ENCODE measurements around the gene AKR1C4.
"Not testable (repeated sequence)": the region's sequence is repeated elsewhere in the genome, so short reads cannot be mapped to it uniquely, and the experiment has no call there.

The AKR1C4 gene

DNA sequence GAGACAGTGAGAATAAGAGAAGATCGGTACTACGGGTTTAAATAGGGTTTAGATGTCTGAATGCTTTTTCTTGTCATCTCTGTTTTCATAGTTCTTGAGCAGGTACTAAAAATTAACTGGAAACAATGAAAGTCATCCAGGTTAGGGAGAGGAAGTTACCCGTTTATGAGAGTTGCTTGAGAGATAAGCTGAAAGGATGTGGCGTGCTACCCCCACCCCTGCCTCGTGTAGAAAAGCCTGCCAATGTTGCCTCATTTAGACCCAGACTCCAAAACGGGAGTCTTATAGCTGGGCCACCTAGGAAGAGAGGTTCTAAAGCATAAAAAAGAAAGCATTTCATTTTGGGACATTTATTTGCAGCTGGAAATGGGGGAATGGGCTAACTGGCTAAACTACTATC lies 10.2 kb downstream of the AKR1C4 start:
- DNase-seq (ENCODE audit: low spot score), result no peak

DNA sequence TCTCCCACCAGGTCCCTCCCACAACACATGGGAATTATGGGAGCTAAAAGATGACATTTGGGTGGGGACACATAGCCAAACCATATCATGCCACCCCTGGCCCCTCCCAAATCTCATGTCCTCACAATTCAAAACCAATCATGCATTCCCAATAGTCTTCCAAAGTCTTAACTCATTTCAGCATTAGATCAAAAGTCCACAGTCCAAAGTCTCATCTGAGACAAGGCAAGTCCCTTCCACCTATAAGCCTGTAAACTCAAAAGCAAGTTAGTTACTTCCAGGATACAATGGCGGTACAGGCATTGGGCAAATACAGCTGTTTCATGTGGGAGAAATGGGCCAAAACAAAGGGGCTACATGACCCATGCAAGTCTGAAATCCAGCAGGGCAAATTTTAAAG lies 13.1 kb downstream of the AKR1C4 start:
- not testable (repeated sequence) for DNase-seq (ENCODE audit: low spot score)

DNA sequence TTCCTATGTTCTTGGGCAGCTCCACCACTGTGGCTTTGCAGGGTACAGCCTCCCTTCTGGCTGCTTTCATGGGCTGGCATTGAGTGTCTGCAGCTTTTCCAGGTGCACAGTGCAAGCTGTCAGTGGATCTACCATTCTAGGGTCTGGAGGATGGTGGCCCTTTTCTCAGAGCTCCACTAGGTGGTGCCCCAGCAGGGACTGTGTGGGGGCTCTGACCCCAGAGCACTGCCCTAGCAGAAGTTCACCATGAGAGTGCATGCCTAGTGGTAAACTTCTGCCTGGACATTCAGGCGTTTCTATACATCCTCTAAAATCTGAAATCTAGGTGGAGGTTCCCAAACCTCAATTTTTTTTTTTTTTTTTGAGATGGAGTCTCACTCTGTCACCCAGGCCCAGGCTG lies 13.6 kb downstream of the AKR1C4 start:
- not testable (repeated sequence) for DNase-seq (ENCODE audit: low spot score)

DNA sequence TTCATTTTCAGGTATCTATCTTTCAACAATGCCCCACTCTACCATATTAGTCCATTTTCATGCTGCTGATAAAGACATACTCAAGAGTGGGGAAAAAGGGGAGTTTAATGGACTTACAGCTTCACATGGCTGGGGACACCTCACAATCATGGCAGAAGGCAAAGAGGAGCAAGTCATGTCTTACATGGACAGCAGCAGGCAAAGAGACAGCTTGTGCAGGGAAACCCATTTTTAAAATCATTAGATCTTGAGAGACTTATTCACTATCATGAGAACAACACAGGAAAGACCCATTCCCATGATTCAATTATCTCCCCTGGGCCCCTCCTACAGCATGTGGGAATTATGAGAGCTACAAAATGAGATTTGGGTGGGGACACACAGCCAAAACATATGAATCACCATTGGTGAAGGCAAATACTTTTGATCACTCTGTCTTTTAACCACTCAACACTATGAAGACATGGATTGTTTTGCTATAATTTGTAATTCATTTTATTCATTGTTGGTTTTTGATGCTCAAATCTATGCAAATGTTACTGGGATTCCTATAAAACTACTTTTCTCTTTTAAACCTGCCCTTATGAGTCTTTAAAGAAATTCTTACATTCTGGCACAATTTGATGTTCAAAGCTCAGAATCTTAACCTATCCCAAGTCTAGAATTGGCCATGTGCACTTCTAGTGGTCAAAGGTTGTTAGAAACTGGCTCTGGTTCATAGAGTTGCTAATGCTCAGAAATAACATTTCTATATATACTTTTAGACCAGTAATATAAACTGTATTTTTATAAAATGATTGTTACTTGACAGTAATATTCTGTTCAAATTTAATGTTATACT lies 15.3 kb downstream of the AKR1C4 start:
- no peak for DNase-seq (ENCODE audit: low spot score)

DNA sequence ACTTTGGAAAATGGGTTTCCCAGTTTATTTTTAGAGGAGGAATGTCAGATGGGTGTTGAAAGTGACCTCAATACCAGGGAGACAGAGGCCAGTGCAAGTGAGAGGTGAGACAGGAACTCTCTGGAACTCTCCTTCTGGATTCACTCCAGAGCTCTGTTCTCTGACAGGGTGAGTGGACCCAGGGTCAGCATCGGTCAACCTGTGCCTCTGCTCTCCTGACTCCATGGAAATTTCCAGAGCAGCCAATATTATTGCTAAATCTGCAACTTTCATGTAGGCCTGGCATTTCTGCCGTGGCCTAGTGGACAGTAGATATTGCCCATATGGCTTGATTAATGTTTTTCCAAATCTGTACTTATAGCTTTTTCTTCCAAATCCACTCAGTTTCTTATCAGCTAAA lies 20.2 kb downstream of the AKR1C4 start:
- no peak for DNase-seq (ENCODE audit: low spot score)

DNA sequence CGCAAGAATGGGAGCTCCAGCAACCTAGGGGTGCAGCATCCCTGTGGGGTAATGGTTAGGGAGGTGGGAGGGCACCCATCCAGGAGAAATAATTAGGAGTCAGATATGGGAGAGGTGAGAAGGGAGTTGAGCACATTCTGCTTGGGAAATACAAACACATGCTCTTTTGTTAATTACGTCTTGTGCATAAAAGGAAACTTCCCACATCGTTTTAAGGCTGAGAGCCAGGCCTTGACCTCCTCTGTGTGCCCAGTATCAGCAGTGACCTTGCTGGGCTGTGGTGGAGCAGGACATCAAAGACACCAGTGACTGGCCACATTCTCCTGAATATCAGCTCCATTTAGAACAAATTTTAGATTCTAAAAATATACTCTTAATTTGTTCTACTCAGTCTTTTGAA lies 22.6 kb downstream of the AKR1C4 start:
- DNase-seq (ENCODE audit: low spot score), result no peak

DNA sequence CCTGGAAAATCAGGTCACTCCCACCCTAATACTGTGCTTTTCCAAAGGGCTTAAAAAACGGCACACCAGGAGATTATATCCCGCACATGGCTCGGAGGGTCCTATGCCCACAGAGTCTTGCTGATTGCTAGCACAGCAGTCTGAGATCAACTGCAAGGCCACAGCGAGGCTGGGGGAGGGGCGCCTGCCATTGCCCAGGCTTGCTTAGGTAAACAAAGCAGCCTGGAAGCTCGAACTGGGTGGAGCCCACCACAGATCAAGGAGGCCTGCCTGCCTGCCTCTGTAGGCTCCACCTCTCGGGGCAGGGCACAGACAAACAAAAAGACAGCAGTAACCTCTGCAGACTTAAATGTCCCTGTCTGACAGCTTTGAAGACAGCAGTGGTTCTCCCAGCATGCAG lies 26.3 kb downstream of the AKR1C4 start:
- DNase-seq (ENCODE audit: low spot score), result not testable (repeated sequence)

DNA sequence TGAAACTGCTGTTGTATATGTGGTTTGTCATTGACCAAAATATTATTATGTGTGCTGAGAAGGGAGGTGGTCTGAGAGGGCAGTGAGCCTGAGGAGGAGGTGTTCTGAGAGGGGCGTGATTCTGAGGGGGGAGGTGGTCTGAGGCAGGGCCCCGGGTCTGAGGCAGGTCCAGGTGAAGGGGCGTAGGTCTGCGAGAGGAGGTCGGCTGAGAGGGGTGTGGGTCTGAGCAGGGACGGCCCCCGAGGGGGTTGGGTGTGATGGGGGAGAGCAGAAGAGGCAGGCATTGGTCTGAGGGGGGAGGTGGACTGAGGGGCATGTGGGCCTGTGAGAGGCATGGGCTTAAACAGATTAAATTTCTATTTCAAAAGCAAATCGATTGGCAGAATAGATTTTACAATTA lies 32.4 kb downstream of the AKR1C4 start:
- no peak for DNase-seq (ENCODE audit: low spot score)

DNA sequence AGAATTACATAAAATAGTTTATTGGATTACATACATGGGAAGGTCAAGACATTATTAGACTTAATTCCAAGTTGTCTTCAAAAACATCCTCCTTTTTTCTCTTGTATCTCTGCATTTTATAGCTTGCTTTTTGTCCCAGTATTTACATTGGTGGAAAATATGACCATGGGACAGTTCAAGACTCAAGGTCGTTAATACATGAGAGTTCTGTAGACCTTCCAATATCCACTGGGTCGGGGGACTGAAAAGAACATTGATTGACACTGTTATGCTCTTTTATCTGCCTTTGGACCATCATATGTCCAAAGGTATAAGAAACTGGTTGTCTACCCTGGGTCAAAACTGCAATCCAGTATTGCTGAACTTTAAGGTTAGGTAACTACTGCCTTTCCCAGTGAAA lies 36.7 kb downstream of the AKR1C4 start:
- no peak for DNase-seq (ENCODE audit: low spot score)

DNA sequence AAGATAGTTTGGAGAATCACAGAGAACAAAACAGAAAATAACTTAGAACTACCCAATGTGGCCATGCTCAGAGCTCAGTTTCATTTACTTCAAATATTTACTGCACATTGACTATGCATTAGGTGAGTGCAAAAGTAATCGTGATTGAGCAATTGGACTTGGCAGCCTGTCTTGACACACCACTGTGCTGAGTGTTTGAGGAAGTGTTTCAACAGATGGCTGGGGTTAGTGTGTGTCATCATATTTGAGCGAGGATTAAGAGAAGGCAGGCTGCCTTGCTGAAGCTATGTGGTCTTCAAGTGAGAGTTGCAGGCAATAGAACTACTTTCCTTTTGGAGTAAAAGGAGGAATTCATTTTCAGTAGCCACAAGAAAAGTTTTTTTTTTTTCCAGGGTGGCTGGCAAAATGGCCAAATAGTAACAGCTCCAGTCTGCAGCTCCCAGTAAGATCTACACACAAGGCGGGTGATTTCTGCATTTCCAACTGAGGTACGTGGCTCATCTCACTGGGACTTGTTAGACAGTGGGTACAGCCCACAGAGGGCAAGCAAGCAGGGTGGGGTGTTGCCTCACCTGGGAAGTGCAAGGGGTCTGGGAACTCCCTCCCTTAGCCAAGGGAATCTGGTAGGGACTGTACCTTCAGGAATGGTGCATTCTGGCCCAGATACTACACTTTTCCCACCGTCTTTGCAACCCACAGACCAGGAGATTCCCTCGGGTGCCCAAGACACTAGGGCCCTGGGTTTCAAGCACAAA lies 37.6 kb downstream of the AKR1C4 start:
- DNase-seq (ENCODE audit: low spot score), result no peak

DNA sequence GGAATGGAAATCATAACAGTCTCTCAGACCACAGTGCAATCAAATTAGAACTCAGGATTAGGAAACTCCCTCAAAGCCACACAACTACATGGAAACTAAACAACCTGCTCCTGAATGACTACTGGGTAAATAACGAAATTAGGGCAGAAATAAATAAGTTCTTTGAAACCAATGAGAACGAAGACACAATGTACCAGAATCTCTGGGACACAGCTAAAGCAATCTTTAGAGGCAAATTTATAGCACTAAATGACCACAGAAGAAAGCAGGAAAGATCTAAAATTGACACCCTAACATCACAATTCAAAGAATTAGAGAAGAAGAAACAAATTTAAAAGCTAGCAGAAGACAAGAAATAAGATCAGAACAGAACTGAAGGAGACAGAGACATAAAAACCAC lies 40.9 kb downstream of the AKR1C4 start:
- not testable (repeated sequence) for DNase-seq (ENCODE audit: low spot score)

DNA sequence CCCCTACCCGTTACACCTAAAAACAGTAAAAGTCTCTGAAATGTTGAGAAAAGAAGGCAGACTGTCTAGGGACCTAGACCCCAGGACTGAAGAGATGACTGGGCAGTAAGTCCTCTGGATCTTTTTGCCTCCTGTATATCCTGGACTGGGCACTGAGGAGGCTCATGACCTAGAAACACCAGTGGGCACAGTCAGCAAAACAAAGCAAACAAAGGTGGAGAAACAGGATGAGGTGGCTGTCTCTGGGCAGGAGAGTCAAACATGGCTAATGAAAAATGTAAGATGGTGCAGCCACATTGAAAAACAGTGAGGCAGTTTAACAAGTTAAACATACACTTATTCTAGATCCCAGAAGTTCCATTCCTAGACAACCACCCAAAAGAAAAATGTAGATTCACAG lies 45.9 kb downstream of the AKR1C4 start:
- no peak for DNase-seq (ENCODE audit: low spot score)

DNA sequence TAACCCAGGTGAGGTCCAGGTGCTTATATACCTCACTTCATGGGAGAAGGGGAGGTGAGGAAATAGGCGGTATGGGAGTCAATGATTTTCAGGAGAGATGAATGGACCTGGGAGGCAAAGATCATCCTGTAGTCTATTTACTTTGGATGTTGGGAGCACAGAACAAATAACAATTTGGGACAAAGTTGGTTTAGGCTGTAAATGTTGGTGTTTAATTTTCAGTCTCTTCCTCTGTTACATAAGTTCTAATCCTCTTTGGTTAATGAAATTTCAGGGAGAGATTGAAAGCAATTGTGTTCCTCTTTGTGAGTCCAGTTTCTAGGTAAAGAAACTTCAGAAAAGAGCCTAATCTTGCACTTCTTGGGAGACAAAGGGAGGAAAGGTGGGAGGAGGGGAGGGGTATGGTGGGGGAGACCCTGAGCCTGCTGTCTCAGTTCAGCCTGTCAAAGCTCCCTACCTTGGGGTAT lies 46.9 kb downstream of the AKR1C4 start:
- no peak for DNase-seq (ENCODE audit: low spot score)

DNA sequence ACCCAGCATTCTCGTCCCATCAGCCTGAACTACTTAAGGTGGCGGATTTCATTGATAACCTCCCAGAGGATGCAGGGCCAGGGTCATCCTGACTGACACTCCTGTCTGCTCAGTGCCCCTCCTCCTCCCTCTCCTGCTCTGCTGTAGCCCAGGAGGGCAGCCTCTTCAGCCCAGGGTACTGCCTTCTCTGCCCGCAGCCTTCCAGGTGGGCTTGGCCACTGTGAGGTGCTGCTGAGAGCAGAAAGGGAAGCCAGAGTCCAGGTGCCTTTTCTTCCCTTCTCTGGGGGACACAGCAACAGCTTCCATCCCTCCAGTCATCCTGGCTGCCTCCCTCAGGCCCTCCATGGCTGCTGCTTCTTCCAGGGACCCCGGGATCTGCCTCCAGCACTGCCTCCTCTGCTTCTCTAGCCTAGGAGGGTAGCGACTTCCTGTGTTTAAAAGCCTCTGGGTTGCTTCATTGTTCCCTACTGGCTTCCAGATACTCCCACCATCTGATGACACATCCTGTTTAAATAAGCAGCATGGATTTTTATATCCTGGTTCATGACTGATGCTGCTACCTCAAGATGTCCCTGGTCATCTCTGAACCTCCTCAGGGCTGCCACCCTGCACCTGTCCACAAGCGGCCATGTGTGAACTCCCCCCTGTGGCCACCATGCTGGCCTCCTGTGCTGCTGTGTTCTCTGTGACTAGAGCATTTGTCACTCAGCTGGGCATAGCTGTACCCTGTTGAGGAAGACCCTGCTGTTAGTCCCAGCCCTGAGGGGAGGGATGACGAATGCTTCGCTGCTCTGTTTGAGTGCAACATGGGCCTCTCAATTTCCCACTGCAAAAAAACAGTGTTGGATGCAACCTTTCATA lies 55.8 kb downstream of the AKR1C4 start:
- no peak for DNase-seq (ENCODE audit: low spot score)

DNA sequence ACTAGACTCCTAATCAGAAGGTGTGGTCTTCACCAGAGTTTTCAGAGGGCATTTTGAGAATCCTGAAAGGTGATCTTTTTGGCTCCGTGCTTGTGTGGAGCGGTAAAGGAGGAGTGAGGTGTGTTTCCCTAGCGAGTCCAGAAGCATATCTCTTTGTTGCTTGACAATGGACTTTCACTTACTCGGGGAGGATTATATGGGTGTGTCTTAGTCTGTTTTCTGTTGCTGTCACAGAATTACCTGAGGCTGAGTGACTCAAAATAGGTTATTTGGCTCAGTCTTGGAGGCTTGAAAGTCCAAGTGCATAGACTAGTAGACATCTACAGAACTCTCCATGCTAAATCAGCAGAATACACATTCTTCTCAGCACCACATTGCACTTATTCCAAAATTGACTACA lies 57.9 kb downstream of the AKR1C4 start:
- DNase-seq (ENCODE audit: low spot score), result no peak

DNA sequence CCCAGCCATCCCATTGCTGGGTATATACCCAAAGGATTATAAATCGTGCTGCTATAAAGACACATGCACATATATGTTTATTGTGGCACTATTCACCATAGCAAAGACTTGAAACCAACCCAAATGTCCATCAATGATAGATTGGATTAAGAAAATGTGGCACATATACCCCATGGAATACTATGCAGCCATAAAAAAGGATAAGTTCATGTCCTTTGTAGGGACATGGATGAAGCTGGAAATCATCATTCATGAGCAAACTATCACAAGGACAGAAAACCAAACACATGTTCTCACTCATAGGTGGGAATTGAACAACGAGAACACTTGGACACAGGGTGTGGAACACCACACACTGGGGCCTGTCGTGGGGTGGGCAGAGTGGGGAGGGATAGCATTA lies 61.1 kb downstream of the AKR1C4 start:
- DNase-seq (ENCODE audit: low spot score), result not testable (repeated sequence)

DNA sequence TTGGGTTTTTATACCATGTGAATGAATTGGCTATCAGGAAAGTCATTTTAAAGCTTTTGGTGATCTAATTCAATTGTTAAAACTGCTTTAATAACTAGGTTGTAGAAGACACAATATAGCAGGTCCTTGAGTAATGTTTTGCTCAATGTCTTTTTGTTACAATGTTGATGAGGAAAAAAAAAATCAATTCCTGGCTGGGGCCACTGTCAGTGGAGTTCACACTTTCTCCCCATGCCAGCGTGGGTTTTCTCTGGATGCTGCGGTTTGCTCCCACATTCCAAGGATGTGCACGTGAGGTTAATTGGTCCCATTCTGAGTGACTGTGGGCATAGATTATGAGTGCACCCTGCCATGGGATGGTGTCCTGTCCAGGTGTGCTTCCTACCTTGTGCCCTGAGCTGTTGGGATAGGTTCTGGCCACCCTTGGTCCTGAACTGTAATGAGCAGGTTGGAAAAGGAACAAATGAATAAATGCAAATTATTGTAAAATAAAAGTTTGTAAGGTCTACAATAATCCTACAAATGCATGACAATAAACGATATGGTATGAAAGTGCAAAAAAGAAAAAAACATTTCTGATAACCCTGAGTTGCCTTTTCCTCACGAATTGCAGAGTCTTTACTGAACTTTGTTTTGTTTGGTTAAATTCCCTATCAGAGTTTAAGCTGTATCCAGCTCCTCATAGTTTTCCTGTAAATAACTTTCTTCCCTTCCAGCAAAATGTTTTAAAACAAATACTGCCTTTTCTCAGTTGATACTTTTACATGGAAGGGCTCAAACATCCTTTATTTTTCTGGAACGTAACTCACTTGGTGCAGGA lies 62.7 kb downstream of the AKR1C4 start:
- no peak for DNase-seq (ENCODE audit: low spot score)

DNA sequence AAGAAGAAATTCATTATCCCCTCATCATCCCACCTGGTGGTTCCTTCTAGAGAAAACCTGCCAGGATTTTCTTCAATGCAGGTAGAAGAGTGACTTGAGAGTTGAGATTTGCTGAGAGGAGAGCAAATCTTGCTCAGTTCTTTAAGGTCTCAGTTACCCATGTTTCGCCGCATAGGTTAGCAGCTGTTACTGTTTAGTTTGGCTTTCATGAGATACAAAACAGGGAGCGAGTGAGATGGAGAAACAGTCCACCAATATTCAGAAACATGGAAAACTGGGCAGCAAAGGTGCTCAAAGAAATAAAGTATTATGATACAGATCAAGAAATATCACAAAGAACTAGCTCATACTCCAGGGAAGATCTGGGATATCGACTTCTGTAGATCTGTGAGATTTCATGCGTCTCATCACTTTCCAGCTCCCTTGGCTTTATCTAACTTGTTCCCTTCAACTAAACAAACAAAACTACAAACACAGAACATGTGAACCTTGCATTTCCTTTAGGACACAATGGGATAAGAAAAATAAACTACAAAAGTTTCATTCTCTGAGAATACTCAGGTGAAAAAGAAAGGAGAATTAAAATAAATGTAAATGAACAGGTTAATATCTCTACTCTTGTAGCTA lies 63.4 kb downstream of the AKR1C4 start:
- DNase-seq (ENCODE audit: low spot score), result no peak

DNA sequence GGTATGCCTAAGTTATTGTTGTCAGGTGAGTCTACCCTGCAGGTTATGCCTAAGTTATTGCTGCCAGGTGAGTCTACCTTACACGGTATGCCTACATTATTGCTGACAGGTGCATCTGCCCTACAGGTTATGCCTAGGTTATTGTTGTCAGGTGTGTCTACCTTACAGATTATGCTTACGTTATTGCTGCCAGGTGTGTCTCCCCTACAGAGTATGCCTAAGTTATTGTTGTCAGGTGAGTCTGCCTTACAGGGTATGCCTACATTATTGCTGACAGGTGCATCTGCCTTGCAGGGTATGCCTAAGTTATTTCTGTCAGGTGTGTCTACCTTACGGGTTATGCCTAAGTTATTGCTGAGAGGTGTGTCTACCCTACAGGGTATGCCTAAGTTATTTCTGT lies 64.2 kb downstream of the AKR1C4 start:
- no peak for DNase-seq (ENCODE audit: low spot score)

DNA sequence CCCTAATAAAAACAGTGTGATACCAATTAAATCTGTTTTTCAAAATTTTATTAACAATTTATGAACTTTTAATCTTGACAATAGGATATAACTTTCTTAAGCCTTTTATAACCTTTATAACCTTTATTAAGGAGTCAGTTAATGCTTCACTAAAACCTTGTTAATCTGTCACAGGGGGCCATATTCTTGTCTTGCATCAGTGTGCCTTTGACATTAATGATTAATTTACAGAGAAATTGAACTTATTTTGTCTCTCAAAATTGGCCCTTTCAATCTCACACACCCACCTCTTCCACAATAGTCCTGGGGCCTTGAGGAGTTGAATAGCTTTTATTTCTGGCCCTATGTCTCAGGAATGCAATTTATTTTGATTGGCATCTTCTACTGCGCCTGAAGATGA lies 68.5 kb downstream of the AKR1C4 start:
- no peak for DNase-seq (ENCODE audit: low spot score)

DNA sequence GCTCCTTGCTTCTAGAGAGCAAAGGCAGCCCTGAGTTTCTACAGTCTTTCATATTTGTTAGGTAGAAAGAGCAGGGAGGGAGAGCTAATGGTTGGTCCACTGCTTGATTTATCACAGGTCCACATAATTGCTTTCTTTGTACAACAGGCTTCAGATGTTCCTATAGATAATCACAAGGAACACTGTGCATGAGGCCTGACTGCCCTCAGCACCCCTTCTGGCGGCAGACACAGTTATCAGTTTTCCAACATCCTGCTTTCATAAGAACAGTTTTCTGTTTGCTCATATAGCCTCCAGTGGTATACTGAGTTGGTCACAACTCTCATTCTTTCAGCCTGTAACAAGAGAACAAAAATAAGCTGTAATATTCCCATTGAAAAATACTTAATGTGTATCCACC lies 69.7 kb downstream of the AKR1C4 start:
- no peak for DNase-seq (ENCODE audit: low spot score)

Data from kidney capillary endothelial cell (primary cell).